T-helper 2 cell treated with Interferon-gamma antibody and Interleukin-4, amounts not matched to agents 5 μg/mL and 100 μg/mL, for 36 hours (primary cell): ENCODE results near the gene KMT2E.

ENCODE experiments used
- DNase-seq: peaks from one replicate; pipeline ENCODE4 v3.0.0; 2021; ENCODE audit warnings: low spot score
- H3K27ac Mint-ChIP-seq: one replicate; pipeline ENCODE4 v1.8.0; 2021; ENCODE audit warnings: mild to moderate bottlenecking, mixed read lengths
- H3K27me3 Mint-ChIP-seq: one replicate; pipeline ENCODE4 v1.8.0; 2021; ENCODE audit warnings: low read depth, mixed read lengths
- H3K36me3 Mint-ChIP-seq: one replicate; pipeline ENCODE4 v1.8.0; 2021; ENCODE audit warnings: low read depth, mixed read lengths
- H3K4me1 Mint-ChIP-seq: one replicate; pipeline ENCODE4 v1.8.0; 2021; ENCODE audit warnings: low read depth, mixed read lengths
- H3K4me3 Mint-ChIP-seq: one replicate; pipeline ENCODE4 v1.8.0; 2022; ENCODE audit warnings: mild to moderate bottlenecking, moderate library complexity, mixed read lengths
- H3K9me3 Mint-ChIP-seq: one replicate; pipeline ENCODE4 v1.8.0; 2021; ENCODE audit warnings: mixed read lengths

Gene KMT2E

DNA sequence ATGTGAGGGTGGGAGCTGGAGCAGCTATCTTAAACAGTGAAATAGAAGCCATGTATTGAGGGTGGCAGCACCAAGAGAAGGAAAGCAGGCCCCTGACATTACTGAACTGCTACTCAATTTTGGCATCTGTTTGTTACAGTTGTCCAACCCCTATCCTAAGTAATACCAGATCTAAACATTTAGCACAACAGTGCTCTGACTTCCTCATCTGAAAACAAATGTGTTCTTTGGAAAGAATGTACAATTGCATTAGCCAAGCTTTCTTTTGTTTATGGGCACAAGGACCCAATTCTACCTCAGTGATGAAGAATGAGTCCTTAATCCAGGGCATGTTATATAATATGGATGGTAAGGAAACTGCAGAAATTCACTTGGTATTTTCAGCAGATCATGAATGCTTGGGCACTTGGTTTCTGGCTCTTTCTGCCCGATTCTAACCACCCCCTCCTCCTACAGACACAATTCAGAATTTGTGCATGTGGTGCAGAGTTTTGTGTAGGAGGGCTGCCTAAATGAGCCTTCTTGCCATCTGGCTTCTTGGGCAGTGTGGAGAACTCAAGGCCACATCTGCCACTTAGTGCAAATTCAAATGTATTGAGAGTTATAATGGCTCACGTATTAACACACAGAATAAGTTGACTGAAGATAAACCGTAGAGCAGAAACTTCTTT lies 36.9 kb upstream of the KMT2E start:
- Mint-ChIP-seq H3K4me3 (no peak overlapping the region), H3K4me1 (peaks cover 10% of the 10 kb centered on the region), H3K27me3 (no peaks in the 10 kb centered on the region), H3K27ac (no peak overlapping the region), H3K36me3 (peaks cover 6% of the 10 kb centered on the region), H3K9me3 (no peaks in the 10 kb centered on the region)
- no peak for DNase-seq

DNA sequence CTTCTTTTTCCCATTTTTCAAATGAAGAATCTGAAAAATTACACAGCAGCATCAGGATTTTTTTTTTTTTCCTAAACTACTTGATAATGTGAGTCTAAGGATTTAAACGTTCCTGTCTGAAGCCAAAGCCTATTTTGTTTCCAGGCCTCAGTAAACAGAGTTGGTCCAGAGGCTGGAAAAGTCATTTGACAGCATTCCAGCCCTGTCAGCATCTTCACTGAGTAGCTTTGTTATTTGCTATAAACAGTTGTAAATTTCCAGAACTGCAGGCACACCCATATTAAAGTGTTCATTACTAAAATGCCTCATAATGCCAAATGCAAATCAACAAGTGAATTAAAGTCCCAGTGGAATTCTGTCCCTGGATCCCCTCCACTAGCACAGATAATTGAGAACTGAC lies 35.5 kb upstream of the KMT2E start:
- Mint-ChIP-seq H3K36me3 (peaks cover 11% of the 10 kb centered on the region), H3K27ac (no peak overlapping the region), H3K4me1 (peaks cover 23% of the 10 kb centered on the region), H3K27me3 (no peaks in the 10 kb centered on the region), H3K4me3 (no peak overlapping the region), H3K9me3 (no peaks in the 10 kb centered on the region)
- DNase-seq, result no peak

DNA sequence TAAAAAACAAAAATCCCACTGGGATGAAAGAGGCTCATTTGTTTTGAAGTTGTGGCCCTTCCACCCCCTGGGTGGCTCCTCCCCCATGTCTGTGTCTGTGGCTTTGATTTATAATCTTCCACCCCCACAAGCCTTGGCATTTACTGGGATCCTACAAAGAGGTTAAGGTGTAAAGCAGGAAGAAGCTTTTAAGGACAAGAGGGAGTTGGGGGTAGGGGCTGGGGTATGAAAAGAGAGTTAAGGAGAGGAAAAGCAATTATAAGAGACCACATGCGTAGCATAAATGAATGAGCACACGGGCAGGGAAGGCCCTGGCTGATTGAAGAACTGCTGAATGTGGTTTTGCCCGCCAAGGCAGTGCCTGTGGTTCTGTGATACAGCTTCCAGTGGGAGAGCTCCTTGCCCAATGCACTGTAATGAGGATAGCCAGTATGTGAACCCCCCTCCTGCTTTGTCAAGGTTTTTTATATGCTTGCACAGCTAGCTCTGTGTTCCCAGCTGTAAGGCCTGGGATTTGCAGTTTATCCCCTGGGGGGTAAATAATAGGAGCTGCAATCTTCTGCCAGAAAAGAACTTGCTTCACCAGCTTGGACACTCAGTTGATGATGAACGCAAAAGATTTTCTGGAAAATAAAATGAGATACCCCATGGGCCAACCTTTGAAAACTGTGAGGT lies 34.7 kb upstream of the KMT2E start:
- no peak overlapping the region for H3K4me3 Mint-ChIP-seq
- peaks cover 26% of the 10 kb centered on the region for H3K4me1 Mint-ChIP-seq
- no peaks in the 10 kb centered on the region for H3K27me3 Mint-ChIP-seq
- H3K27ac Mint-ChIP-seq, result no peak overlapping the region
- peaks cover 11% of the 10 kb centered on the region for H3K36me3 Mint-ChIP-seq
- no peaks in the 10 kb centered on the region for H3K9me3 Mint-ChIP-seq
- DNase-seq, result no peak

DNA sequence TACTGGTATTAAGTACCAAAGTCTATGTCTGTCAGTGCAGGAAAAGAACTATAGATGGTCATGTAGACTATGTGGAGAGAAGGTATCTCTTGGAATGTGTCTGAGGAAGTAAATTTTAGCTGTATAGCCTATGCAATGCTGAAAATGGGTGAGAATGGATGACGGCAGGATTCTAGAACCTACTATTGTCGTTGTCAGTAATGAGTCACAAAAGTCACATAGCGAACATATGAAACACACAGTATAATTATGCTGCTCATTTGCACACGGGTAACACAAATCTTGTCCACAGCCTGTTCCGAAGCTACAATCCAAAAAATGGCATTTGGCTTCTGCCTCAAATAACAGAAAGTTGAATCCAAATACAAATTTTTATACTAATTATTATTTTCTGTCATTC lies 33.6 kb upstream of the KMT2E start:
- H3K27ac Mint-ChIP-seq, result no peak overlapping the region
- peaks cover 11% of the 10 kb centered on the region for H3K36me3 Mint-ChIP-seq
- no peak overlapping the region for H3K4me3 Mint-ChIP-seq
- no peaks in the 10 kb centered on the region for H3K27me3 Mint-ChIP-seq
- H3K9me3 Mint-ChIP-seq, result no peaks in the 10 kb centered on the region
- DNase-seq, result no peak
- H3K4me1 Mint-ChIP-seq, result peaks cover 34% of the 10 kb centered on the region

DNA sequence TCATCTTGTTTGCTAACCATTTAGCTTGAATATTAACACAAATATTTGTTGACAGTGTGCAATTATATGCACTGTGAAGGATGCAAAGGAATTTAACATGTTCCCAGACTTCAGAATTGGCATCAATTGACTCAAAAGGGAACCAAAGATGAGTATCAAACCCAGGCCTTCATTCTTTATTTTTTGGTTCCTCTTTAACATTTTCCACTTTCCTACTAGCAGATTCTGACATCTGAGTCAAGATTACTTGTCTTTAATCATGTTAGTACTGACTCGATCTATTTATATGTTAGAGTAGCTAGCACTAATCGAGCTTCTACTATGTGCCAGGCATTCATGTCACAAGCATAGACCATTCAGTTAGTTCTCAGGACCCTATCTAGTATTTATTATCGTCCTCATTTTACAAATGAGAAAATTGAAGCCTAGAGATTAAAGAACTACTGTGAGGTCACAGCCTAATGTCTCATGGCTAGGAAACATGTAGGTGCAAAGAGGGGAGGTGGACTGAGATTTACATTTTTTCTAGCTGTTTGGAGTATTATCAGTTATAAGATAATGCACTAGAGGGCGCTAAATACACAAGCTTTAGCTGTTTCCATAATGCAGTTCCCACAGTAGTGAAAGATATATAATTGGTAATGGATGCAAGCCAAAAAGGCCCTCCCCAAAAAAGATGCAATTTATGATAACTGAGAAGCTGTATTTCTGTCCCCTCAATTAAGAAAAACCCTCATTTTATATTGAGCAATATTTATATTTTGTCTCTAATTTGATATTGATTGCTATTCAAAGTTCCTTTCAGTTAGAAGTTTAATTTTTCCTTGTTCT lies 32.9 kb upstream of the KMT2E start:
- no peak for DNase-seq
- peaks cover 11% of the 10 kb centered on the region for H3K36me3 Mint-ChIP-seq
- peaks cover 38% of the 10 kb centered on the region for H3K4me1 Mint-ChIP-seq
- no peaks in the 10 kb centered on the region for H3K9me3 Mint-ChIP-seq
- peak overlapping the region; percentile 17 for H3K27ac Mint-ChIP-seq
- H3K4me3 Mint-ChIP-seq, result peak overlapping the region; percentile 16
- no peaks in the 10 kb centered on the region for H3K27me3 Mint-ChIP-seq

DNA sequence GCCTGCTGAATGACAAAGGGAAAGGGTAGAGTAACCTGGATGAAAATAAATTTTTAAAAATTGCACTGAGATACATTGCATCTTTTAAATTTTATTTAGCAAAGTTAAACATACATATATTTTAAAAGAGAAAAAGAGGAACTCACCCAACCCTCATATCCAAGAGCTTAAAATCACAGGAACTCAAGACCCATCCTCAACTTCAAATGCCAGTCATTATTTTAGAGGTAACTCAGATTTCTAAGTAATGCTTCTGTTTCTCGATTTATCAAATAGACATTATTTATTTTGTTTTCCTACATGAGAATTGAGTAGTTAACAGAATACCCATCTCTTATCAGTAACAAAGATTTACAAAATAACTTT lies 32.4 kb upstream of the KMT2E start:
- H3K27ac Mint-ChIP-seq, result peak overlapping the region; percentile 28
- no peaks in the 10 kb centered on the region for H3K27me3 Mint-ChIP-seq
- H3K36me3 Mint-ChIP-seq, result peaks cover 15% of the 10 kb centered on the region
- DNase-seq, result no peak
- peaks cover 43% of the 10 kb centered on the region for H3K4me1 Mint-ChIP-seq
- no peaks in the 10 kb centered on the region for H3K9me3 Mint-ChIP-seq
- peak overlapping the region; percentile 44 for H3K4me3 Mint-ChIP-seq

DNA sequence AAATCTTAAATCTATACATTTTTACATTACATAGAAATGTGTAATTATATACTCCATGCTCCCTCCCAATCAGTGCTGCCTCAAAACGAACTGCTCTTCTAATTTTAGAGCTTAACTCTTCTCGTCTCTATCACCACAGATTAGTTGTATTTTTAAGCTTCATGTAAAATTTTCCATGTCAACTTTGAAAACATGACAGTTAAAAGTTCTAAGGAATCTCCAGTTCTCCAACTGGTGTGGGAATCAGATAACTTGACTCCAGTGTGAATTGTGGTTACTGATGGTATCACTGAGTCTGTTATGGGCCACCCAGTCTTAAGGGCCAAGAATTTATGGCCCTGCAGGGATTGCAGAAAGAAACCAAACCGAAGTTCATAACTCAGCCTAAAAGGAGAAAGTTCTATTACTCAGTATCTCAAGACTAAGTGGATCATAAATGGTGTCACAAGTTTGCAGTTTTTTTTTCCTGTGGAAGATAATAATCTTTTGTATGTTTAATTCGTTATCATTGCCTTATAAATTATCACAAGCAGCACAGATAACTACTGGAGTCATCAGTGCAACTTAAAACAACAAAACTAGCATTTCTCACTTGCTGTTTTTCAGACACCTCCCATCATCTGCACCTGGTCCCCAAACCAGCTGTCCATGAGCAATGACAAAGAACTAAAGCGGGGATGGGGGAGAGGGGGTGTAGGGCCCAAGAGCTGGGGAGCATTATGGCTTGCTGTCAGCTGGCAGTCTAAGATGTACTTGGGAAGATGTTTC lies 31.5 kb upstream of the KMT2E start:
- Mint-ChIP-seq H3K27me3 (no peaks in the 10 kb centered on the region), H3K9me3 (no peaks in the 10 kb centered on the region), H3K4me3 (peak overlapping the region; percentile 100), H3K27ac (peak overlapping the region; percentile 100), H3K4me1 (peaks cover 45% of the 10 kb centered on the region), H3K36me3 (peaks cover 11% of the 10 kb centered on the region)
- DNase-seq, result no peak

DNA sequence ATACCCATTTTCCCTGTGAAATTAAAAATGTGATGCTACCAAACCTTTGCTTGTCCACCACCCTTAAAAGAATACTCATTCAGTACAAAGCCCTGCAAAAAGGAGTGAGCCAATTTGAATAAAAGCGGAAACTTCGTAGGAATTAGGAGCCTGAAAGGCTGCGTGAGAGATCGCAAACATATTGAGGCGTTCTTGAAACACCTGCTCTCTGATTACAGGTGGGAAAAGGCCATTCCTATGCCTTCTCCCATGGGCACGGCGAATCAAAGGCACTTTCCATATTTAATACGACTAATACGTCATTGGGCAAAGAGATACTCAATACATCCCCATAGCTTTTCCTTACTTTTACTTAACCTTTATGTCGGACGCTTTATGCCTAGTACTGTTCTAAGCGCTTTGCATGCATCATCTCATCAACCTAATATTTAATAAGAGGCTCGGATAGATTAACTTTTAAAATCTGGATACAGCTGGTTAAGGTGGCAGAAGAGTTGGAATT lies 30.9 kb upstream of the KMT2E start:
- Mint-ChIP-seq H3K36me3 (peaks cover 11% of the 10 kb centered on the region), H3K27ac (peak overlapping the region; percentile 100), H3K4me1 (peaks cover 48% of the 10 kb centered on the region), H3K9me3 (no peaks in the 10 kb centered on the region), H3K4me3 (peak overlapping the region; percentile 100), H3K27me3 (no peaks in the 10 kb centered on the region)
- no peak for DNase-seq

DNA sequence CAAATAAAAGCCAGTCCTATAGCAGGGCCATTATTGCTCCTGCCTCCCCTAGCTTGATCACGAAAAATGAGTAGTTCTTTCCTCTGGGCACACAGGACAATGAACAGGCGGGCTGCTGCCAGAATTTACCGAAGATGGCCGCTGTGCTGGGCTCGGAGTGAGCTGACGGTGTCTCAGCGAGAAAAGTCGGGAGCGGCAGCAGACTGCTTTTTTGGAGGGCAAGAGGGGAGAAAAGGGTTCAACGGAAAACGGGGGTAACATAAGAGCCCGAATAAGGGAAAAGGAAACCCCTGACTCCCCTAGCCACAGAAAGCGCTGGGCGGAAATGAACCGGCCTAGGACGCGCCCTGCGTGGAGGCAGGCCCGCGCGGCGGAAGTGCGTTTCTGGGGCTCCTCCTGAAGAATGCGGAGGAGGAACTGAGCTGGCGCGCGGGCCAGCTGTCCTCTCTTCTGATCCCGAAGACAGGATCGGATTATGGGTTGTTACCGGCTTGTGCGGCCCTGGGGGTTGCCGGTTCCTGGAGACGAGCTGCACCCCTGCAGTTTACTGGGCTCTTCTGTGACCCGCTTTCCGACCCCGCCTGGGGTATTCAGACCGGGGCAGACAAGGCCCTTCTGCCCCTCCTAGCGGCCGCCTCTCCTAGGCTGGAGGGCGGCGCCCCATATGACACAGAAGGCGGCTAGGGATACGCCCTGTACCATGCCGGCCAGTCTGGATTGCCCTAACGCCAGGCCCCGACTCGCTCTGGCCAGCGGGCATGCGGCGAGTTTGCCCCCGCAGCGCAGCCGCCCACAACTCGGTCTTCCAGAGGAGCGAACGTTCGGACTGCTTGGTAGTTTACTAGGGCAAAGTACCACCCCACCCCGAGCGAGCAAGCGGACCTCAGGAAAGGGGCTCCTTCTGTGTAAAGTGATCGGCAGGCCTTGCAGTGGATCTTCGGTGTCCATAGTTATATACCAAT lies 30.1 kb upstream of the KMT2E start:
- no peaks in the 10 kb centered on the region for H3K27me3 Mint-ChIP-seq
- peak overlapping the region; percentile 100 for H3K27ac Mint-ChIP-seq
- peak overlapping the region; percentile 100 for H3K4me3 Mint-ChIP-seq
- peaks cover 15% of the 10 kb centered on the region for H3K36me3 Mint-ChIP-seq
- H3K9me3 Mint-ChIP-seq, result no peaks in the 10 kb centered on the region
- DNase-seq, result peak; percentile 86
- H3K4me1 Mint-ChIP-seq, result peaks cover 53% of the 10 kb centered on the region

DNA sequence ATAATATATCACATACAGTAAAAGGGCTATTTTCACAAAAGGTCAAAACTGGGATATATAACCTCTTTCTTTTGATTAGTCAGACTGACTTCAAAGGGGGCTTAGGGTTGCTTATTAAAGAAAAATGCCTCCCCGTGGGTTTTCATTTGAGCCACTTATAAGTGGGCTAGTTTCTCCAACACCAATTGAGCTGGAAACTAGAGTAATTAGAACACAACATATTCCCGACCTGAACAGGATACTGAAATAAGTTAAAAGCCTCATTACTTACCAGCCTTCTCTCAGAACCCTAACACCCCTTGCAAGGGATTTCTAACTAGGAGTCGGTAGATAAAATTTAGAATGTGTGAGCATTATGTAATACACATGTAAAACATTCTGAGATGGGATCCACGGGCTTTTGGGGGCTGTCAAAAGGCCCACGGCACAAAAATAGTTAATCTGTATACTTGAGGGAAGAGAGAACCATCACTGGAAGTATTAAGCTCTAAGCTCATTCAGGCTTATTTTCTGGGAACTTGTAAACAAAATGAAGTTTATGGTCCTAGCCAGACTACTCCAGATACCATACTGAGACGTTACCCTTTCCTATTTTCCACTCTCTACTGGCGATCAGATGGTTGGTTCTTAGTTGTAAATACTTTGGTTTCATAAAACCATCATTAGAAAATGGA lies 29.3 kb upstream of the KMT2E start:
- H3K4me3 Mint-ChIP-seq, result peak overlapping the region; percentile 100
- no peak for DNase-seq
- no peaks in the 10 kb centered on the region for H3K9me3 Mint-ChIP-seq
- peaks cover 54% of the 10 kb centered on the region for H3K4me1 Mint-ChIP-seq
- peak overlapping the region; percentile 100 for H3K27ac Mint-ChIP-seq
- no peaks in the 10 kb centered on the region for H3K27me3 Mint-ChIP-seq
- peaks cover 15% of the 10 kb centered on the region for H3K36me3 Mint-ChIP-seq

DNA sequence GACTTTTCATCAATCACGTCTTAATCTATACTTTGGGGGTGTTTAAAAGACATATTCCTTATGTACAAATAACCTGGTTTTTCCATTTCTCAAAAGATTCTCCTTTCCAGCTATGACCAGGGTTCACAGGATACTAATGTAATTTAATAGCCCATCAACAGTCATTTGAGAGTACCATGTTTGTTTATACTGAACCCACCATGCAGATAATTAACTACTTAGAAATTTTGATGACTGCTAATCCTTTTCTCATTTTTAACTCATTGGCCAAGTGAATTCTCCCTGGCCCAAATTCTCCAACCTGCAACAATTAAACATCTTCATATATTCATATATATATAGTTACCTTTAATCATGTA lies 28.8 kb upstream of the KMT2E start:
- H3K27ac Mint-ChIP-seq, result peak overlapping the region; percentile 100
- peaks cover 54% of the 10 kb centered on the region for H3K4me1 Mint-ChIP-seq
- peaks cover 18% of the 10 kb centered on the region for H3K36me3 Mint-ChIP-seq
- H3K27me3 Mint-ChIP-seq, result no peaks in the 10 kb centered on the region
- peak overlapping the region; percentile 100 for H3K4me3 Mint-ChIP-seq
- no peaks in the 10 kb centered on the region for H3K9me3 Mint-ChIP-seq
- no peak for DNase-seq

DNA sequence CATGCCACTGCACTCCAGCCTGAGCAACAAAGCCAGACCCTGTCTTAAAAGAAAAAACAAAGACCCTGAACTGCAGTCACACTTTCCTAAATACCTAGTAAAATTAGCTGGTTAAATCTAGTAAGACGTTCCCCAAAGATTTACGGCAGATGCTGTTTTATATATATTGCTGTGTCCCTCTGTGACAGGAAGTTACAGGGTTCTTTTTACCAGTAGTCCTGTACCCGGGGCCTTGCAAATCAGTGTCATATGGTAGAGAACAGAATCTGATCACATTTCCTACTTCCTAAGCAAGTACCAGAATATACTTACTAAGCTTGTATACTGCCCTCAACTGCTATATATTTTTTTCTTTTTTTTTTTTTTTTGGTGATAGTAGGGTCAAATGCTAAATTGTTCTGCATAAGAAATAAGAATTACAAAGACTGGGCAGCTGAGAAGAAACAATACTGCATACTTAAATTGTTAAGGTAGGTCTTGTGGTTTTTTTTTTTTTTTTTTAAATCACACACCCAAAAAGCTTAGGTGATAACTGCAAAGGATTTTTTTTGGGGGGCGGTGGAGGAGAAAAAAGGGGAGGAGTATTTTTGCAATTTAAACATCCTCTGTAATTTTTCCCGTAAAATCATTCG lies 27.3 kb upstream of the KMT2E start:
- H3K27me3 Mint-ChIP-seq, result no peaks in the 10 kb centered on the region

More for the DNA sequence above, 27.3 kb upstream of the KMT2E start:
- DNase-seq, result no peak
- peaks cover 22% of the 10 kb centered on the region for H3K36me3 Mint-ChIP-seq
- H3K4me1 Mint-ChIP-seq, result peaks cover 50% of the 10 kb centered on the region
- H3K4me3 Mint-ChIP-seq, result no peak overlapping the region
- H3K27ac Mint-ChIP-seq, result peak overlapping the region; percentile 34
- H3K9me3 Mint-ChIP-seq, result no peaks in the 10 kb centered on the region
